Measurements from ENCODE around the gene REG1B. TPM values are rescaled to one million over a fixed set of nuclear protein-coding genes. Genes with fewer than 3 reads are reported as not detected.

Gene REG1B, protein sequence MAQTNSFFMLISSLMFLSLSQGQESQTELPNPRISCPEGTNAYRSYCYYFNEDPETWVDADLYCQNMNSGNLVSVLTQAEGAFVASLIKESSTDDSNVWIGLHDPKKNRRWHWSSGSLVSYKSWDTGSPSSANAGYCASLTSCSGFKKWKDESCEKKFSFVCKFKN
- not detected in 2 replicates for total RNA-seq (2014; rRNA removed; shearing (Covaris generic))
- not detected in 2 replicates for polyA plus RNA-seq (2015; cell fraction: cytosol; rRNA removed)
- polyA plus RNA-seq (2015; cell fraction: nucleus; rRNA removed): not detected in 2 replicates

DNA sequence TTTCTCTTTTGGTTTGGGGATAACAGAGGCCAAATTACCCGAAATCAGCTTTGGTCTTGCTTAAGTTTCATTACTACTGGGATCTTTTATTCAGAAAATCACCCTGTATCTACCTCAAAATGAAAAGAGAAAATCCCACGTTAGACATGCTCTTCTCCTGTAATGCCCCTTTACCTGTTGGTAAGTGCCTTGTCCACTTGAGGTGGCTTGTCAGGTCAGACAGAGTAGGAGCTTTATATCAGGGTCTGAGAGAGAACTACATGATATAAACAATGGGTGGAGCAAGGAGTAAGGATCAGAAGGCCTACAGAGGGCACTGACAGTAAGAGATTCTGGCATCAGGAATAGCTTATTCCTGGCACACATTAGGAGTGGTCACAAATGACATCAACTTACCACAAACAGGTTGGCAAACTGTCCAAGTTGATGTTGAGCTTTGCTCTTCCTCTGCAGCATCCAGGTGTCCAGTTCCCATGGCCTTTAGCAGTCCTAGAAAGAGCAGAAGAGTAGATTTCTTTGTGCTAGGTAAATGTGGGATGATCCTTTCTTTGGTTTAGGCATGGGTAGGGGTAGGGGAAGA, at the start of gene REG1B:
TSS of gene REG1B (minus strand) at position 209 of the 580 bp plus-strand sequence. CDS start 381 bp downstream, outside the sequence.
- DNase-seq (ENCODE audit: low read depth, low spot score): no peak
- in situ Hi-C loops (cut with HindIII; ENCODE audit: low pct_unique_long_range_greater_than_20kb, low sequenced_read_pairs): no loop called here

DNA sequence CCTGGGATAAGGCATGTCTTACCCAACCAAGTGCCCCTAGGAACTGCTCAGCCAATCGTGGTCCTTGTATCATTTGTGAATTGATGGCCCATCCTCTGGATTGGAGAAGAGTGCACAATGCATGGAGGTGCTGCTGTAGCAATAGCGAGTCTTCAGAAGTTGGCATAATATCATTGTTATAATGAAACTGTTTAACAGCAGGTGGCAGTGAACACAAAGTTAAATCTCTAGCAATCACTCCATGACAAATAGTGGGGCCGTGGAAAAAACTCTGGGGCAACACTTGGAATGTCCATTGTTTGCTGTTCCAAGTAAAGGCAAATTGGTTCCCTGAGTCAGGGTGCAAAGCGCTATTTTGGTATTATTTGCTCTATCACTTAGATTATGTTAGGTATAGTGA, 43.9 kb upstream of the REG1B start:
- DNase-seq (ENCODE audit: low read depth, low spot score): peak; percentile 22
- in situ Hi-C loops (cut with HindIII; ENCODE audit: low pct_unique_long_range_greater_than_20kb, low sequenced_read_pairs): no loop called here

DNA sequence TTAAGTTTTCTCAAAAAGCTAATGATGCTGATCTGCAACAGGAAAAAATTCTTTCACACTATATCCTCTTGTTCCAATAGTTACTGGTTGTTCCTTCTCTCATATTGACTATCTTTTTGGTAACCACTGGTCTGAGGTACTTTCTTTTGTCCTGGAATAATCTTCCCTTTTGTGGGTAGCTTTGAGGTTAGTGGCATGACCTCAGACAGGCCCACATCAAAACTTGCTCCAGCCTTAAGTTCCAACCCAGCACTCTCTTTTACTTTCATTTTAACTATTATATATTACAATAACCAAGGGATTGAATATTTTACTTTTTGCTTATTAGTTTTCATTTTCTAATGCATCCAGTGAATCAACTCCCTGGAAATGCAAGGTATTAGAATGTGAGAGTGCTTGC, 42.0 kb upstream of the REG1B start:
- in situ Hi-C loops (cut with HindIII; ENCODE audit: low pct_unique_long_range_greater_than_20kb, low sequenced_read_pairs): no loop called here
- no peak for DNase-seq (ENCODE audit: low read depth, low spot score)

DNA sequence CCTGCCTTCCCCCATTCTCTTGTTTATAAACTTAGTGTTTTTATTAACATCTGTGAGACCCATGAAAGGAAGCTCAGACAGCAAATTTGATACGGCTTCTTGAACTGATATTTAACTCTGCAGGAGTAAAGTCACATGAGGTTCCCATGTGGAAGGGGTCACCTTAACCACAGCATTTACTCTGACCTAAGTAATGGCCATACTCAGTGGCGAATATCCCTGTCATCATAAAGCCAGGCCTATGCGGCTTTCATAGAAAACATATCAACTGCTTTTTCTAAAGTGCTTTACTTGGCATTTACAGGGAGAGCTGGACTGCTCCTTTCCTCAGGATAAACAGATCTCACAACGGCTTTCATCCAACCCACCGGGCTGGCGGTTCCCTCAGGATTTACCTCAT, 41.5 kb upstream of the REG1B start:
- no peak for DNase-seq (ENCODE audit: low read depth, low spot score)
- in situ Hi-C loops (cut with HindIII; ENCODE audit: low pct_unique_long_range_greater_than_20kb, low sequenced_read_pairs): no loop called here

DNA sequence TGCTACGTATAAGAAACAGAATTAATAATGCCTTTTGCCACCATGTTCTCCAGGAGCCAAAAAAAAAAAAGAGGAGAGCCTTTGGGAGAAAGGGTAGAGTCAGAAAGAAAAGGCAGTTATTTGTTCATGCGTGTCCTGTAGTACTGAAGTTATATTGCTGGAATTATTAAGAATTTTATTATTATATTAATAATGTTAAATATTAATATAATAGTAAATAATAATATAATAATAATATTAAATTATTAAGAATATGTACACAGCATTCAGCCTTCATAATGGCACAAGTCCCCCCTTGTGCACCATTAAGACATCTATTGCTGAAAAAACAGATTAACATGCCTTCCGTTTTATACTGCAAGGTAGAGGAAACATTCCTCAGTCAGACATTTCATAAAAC, 40.6 kb upstream of the REG1B start:
- in situ Hi-C loops (cut with HindIII; ENCODE audit: low pct_unique_long_range_greater_than_20kb, low sequenced_read_pairs): no loop called here

DNA sequence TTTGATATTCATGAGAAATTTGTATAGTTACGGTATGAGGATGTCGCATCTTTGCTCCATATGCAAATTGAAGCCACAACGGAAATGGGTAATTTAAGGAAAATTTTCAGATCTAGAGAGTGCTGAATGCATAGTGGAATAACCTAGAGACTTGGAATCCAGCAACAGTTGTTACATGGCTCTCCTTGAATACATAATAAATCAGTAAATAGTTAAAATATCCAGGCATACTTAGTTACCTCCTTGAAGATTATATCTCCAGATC, 37.9 kb upstream of the REG1B start:
- in situ Hi-C loops (cut with HindIII; ENCODE audit: low pct_unique_long_range_greater_than_20kb, low sequenced_read_pairs): no loop called here
- no peak for DNase-seq (ENCODE audit: low read depth, low spot score)

More for the DNA sequence above, 40.6 kb upstream of the REG1B start:
- DNase-seq (ENCODE audit: low read depth, low spot score): no peak

DNA sequence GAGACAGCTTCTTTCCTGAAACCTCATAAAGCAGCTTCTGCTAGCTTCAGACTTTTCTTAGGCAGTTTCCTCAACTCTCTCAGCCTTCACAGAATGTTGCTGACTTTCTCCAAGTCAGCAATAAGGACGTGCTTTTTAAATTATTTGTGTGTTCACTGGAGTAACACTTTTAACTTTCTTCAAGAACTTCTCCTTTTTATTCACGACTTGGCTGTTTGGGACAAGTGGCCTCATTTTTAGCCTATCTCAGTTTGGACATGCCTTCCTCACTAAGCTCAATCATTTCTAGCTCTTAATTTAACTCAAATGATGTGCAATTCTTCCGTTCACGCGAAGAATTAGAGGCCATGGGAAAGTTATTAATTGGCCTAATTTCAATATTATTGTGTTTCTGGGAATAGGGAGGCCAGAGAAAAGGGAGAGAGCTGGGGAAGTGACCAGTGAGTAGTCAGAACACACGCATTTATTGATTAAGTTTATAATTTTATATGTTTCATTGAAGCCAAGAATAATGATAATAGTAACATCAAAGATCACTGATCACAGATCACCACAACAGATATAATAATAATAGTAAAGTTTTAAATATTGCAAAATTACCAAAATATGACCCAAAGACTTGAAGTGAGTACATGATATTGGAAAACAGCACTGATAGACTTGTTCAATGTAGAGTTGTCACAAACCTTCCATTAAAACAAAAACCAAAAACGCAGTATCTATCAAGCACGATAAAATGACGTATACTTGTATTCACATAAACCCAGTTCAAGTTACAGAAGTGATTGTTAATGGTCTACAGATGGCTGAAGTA, 37.3 kb upstream of the REG1B start:
- in situ Hi-C loops (cut with HindIII; ENCODE audit: low pct_unique_long_range_greater_than_20kb, low sequenced_read_pairs): no loop called here
- DNase-seq (ENCODE audit: low read depth, low spot score): no peak

DNA sequence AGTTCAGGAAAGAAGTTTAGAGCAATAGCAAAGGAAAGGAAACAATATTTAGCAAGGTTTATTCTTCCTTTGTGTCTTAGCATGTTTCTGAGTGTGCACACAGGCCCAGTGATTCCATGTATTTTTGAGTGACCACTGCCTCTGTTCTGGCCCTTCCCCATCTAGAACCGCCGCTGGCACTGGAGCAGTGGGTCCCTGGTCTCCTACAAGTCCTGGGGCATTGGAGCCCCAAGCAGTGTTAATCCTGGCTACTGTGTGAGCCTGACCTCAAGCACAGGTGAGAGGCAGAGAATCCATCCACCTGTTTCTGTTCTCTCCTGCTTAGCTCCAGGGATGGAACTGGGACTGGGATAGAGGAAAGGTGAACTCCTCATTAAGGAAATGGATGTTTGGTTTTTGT, 34.9 kb upstream of the REG1B start:
- in situ Hi-C loops (cut with HindIII; ENCODE audit: low pct_unique_long_range_greater_than_20kb, low sequenced_read_pairs): no loop called here
- no peak for DNase-seq (ENCODE audit: low read depth, low spot score)

DNA sequence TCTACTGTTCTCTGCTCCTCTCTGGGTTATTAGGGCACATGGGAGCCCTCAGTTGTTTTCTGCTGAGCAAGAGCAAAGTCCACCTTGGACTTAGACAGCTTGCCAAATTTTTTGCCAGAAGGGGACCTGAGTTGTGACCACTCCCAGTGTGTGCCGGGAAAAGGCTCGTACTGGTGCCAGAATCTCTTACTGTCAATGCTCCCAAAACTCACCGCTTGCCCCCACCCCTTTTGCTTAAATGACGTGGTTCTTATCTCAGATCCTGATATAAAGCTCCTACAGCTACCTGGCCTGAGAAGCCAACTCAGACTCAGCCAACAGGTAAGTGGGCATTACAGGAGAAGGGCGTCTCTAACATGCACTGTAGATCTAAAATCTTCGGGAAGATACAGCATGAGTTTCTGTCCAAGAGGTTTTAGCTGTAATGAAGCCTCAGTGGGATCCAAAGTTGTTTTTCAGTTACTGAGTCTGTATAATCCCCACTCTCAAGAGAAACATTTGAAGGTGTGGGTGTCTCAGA, 32.5 kb upstream of the REG1B start, which contains the start of gene REG1A:
TSS of gene REG1A (plus strand) at position 295 of the 520 bp plus-strand sequence. CDS start 374 bp downstream, outside the sequence.
- in situ Hi-C loops (cut with HindIII; ENCODE audit: low pct_unique_long_range_greater_than_20kb, low sequenced_read_pairs): no loop called here
- no peak for DNase-seq (ENCODE audit: low read depth, low spot score)

DNA sequence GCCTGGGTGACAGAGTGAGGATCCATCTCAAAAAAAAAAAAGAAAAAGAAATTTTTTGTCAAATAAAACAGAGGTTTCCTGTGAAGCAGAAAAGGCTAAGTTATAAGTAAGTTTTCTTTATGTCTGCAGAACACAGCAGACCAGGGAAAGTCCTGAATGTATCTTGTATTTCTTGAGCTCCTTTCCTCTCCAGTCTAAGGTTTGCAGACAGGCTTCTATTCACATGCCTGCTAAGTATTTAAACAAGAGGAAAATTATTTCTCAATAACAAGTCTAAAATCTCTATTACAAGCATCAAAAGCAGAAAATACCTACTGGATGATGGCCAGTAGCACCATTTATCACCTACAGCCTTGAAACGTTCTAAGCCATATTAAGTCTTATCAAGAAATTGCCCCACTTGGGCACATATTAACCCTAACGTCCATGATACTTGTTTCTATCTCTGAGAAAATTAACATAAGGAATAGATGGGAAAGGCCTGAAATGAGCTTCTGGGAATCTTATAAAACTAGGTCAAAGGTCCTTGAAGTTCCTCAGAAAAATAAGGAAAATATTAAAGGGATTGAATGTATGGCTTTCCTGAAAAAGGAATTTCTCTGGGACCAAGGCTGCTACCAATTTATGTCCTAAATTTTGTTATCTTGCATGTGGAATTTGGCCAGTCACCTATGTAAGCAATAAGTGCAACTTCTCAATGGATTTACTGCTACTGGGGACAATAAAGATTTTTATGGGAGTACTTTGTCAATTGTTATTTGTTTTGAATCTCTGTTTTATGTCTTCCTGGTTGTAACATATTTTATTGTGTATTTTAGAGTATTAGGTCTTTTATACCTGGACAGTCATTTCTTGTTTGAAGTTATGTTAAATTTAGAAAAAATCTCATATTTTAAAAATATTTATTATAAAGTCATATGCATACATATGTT, 29.5 kb upstream of the REG1B start:
- no peak for DNase-seq (ENCODE audit: low read depth, low spot score)
- in situ Hi-C loops (cut with HindIII; ENCODE audit: low pct_unique_long_range_greater_than_20kb, low sequenced_read_pairs): no loop called here

DNA sequence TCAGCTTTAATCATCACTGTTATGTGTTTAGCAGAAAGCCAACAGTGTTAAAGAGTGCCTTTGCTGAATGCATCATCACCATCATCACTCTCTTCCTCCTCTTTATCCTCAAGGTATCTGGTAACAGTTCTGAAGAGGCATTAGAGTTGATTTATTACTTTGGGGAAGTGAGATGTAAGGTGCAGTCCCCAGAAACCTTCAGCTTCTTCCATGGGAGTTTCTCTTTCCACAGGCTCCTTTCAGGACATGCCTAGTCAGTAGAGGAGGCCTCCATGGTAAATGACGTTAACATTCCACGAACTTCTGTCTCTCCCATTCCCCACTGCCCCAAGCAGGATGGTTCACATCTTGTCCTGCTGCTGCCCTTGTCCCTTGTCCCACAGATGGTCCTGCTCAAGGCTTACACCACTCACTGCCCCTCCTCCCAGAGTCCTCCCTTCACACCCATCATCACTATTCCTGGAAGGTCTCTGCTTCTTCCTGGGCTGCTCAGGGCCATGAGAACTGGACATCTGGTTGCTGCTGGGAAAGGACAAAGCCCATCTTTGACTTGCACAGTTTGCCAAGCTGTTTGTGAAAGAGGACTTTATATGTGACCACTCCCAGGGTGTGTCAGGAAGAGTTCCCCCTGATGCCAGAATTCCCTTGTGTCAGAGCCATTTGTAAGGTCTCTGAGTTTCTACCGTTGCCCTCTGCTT, 27.2 kb upstream of the REG1B start:
- DNase-seq (ENCODE audit: low read depth, low spot score): no peak
- in situ Hi-C loops (cut with HindIII; ENCODE audit: low pct_unique_long_range_greater_than_20kb, low sequenced_read_pairs): no loop called here

DNA sequence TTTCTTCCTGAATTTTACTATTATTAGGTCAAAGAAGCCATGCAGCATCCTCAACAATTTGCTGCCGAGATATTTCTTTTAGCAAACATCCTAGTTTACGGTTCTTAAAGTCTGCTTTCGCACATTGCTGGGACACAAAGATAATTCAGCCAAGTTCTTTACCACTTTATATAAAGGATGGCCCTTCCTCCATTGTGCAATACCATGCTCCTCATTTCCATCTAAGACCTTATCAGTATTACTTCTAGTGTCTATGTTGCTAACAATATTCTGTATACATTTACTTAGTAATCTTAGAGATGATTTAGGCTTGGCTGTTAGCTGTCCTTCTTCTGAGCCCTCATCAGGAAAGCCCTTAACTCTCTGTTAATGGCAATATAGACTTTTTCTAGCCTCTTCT, 24.5 kb upstream of the REG1B start:
- in situ Hi-C loops (cut with HindIII; ENCODE audit: low pct_unique_long_range_greater_than_20kb, low sequenced_read_pairs): no loop called here
- DNase-seq (ENCODE audit: low read depth, low spot score): no peak

DNA sequence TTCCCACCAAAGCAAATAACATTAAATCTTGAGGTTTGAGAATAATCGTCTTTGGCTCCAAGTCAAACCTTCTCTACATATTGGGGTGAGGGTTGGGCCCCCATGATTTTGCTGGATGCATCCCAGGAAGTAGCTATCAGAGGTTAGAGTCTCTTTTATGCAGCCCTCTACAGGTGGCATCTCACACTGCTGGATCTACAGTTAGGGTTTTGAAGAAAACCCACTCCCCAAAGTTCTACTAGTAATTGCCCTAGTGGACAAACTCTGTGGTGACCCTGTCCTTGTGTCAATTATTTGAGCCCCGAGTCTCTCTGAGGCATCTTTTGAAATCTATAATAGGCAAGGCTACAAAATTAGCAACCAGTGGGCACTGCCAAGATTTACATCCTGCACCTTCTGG, 17.5 kb upstream of the REG1B start:
- in situ Hi-C loops (cut with HindIII; ENCODE audit: low pct_unique_long_range_greater_than_20kb, low sequenced_read_pairs): no loop called here
- DNase-seq (ENCODE audit: low read depth, low spot score): no peak

DNA sequence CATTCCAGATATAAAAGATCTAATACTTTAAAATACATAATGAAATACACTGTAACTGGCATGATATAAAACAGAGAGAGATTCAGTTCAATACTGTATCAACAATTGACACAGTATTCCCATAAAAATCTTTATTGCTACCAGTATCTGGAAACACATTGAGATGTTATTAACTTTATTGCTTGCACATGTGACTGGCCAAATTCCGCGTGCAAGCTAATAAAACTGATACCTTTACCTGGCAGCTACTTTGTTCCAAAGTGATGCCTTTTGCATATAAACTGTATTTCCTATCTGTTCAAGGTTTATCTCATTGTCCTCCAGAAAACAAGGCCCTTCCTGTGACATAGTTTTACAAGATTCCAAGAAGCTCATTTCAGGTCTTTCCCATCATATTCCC, 15.4 kb upstream of the REG1B start:
- no peak for DNase-seq (ENCODE audit: low read depth, low spot score)
- in situ Hi-C loops (cut with HindIII; ENCODE audit: low pct_unique_long_range_greater_than_20kb, low sequenced_read_pairs): no loop called here

DNA sequence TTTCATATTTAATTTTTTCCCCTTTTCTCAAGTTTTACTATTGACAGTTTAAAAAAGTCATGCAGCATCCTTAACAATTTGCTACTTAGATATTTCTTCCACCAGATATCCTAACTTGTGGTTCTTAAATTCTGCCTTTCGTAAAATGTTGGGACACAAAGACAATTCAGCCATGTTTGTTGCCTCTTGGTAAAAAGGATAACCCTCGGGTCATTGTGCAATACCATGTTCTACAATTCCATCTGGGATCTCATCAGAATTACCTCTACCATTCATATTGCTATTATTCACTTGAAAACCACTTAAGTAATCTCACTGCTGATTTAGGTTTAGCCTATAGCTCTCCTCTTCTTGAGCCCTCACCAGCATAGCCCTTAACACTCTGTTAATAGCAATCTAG, 13.2 kb upstream of the REG1B start:
- in situ Hi-C loops (cut with HindIII; ENCODE audit: low pct_unique_long_range_greater_than_20kb, low sequenced_read_pairs): no loop called here
- no peak for DNase-seq (ENCODE audit: low read depth, low spot score)

DNA sequence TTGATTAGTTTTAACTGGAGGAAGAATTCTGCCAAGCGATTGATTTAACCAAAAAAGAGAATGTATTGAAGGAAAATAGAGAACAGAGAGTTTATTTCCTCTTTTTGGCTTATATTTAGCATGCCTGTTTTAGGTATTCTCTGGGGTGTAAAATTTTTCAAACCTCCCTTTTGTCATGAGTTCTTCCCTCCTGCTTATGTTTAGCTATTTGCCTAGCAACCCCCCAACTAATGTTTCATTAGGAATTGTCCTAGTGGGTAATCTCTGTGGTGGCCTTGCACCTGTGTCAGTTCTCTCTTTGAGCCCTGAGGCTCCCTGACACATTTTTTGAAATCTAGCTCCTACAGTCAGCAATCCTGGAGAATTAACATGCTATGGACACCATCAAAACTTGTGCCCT, 12.5 kb upstream of the REG1B start:
- in situ Hi-C loops (cut with HindIII; ENCODE audit: low pct_unique_long_range_greater_than_20kb, low sequenced_read_pairs): no loop called here
- DNase-seq (ENCODE audit: low read depth, low spot score): no peak

DNA sequence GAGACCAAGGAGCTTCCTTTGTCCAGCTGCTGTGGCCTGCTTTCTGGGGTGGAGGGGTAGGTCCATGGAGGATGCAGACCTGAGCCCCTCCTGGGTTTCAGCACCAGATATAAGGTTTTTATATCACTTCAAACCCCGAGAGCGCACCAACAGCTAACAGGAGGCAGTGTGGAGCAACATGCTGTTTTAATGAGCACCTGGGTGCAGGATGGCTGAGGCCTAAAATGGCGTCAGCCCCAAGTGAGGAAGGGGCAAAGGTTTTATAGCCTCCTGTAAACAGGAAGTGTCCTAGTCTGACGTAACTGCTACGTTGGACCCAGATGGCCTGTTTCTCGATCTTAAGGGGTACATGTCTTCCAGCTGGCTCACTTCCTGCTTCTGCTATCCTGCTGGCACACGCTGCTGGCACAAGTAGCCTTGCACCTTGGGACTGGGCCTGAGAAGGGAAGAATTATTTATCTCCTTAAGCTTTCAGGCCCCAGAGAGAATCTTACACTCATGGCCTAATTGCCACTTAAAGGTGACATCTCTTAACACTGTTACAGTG, 11.4 kb upstream of the REG1B start:
- in situ Hi-C loops (cut with HindIII; ENCODE audit: low pct_unique_long_range_greater_than_20kb, low sequenced_read_pairs): no loop called here
- no peak for DNase-seq (ENCODE audit: low read depth, low spot score)

All from SK-MEL-5 (cell line).